Measurements from ENCODE around the gene ALG12.

- TF ChIP-seq, protein P1, sequence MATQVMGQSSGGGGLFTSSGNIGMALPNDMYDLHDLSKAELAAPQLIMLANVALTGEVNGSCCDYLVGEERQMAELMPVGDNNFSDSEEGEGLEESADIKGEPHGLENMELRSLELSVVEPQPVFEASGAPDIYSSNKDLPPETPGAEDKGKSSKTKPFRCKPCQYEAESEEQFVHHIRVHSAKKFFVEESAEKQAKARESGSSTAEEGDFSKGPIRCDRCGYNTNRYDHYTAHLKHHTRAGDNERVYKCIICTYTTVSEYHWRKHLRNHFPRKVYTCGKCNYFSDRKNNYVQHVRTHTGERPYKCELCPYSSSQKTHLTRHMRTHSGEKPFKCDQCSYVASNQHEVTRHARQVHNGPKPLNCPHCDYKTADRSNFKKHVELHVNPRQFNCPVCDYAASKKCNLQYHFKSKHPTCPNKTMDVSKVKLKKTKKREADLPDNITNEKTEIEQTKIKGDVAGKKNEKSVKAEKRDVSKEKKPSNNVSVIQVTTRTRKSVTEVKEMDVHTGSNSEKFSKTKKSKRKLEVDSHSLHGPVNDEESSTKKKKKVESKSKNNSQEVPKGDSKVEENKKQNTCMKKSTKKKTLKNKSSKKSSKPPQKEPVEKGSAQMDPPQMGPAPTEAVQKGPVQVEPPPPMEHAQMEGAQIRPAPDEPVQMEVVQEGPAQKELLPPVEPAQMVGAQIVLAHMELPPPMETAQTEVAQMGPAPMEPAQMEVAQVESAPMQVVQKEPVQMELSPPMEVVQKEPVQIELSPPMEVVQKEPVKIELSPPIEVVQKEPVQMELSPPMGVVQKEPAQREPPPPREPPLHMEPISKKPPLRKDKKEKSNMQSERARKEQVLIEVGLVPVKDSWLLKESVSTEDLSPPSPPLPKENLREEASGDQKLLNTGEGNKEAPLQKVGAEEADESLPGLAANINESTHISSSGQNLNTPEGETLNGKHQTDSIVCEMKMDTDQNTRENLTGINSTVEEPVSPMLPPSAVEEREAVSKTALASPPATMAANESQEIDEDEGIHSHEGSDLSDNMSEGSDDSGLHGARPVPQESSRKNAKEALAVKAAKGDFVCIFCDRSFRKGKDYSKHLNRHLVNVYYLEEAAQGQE (IDR thresholded peaks at IDR 0.05; ENCODE audit: insufficient read depth in 1 of 2, low read depth in 2 of 2, low read length in 2 of 2), result no peak
- TF ChIP-seq POLR2AphosphoS5 (IDR thresholded peaks at IDR 0.05; ENCODE audit: low read depth, low read length), result no peak
- no peak for TF ChIP-seq SIN3A (IDR thresholded peaks at IDR 0.05; ENCODE audit: borderline replicate concordance, insufficient read depth, low read length)
- TF ChIP-seq TAF1 (IDR thresholded peaks at IDR 0.05; ENCODE audit: borderline replicate concordance, insufficient read depth, low read length), result no peak
Measured at GRCh38 chr22:49911881-49912625, 6.2 kb downstream of the ALG12 start.

Measured in PFSK-1 (cell line).